Endothelial cell of umbilical vein (primary cell): Measurements from ENCODE around the gene PRKCZ. TPM values are rescaled to one million over a fixed set of nuclear protein-coding genes. Genes with fewer than 3 reads are reported as not detected.

ENCODE experiments used
- BruUV-seq: library from RNA; stranded (reverse); fragments of 400-500 nt; replicated peaks from 2 replicates; lab custom pipeline; 2021; lab: Mats Ljungman, UMichigan
- CTCF ChIA-PET: fragments of 300-600, 350-600 bp; sonication (Branson Sonifier 250); formaldehyde crosslinking; loops from one replicate; lab custom pipeline; 2021; ENCODE audit warnings: antibody characterized with exemption, inconsistent platforms; lab: Charles Lee
- POLR2A ChIA-PET: fragments of 300-600, 350-600 bp; sonication (Branson Sonifier 250); formaldehyde crosslinking; loops from one replicate; lab custom pipeline; 2021; ENCODE audit warnings: antibody characterized with exemption, inconsistent platforms; lab: Charles Lee
- DNase-seq: peaks from one replicate; pipeline ENCODE4 v3.0.0-alpha.2; 2011; ENCODE audit warnings: low read depth, low spot score
- FAIRE-seq: peaks from 2 replicates; lab custom pipeline; 2011; peaks lifted over from hg19 to GRCh38; lab: Jason Lieb, UNC
- H2AFZ ChIP-seq: 2 replicates; pipeline ENCODE4 v1.6.0; 2012; ENCODE audit warnings: low read depth, low read length, control low read depth, inconsistent platforms
- H3K27ac ChIP-seq: 2 replicates; pipeline ENCODE4 v1.5.1; 2011; ENCODE audit warnings: low read depth, mild to moderate bottlenecking, control low read depth, low read length, moderate library complexity; ENCODE audit not compliant: insufficient read depth
- H3K27me3 ChIP-seq, 2 experiments: 2 replicates each; pipeline versions ENCODE4 v1.6.0 to v1.6.1; 2011; ENCODE audit warnings: low read length in 2 of 2, mixed read lengths in 1 of 2; ENCODE audit not compliant: control insufficient read depth in 2 of 2, insufficient read depth in 2 of 2
- H3K36me3 ChIP-seq, 2 experiments: 2 replicates in 1 of 2; 3 replicates in 1 of 2; pipeline ENCODE4 v1.5.1; 2011; ENCODE audit warnings: low read length in 2 of 2, mild to moderate bottlenecking in 1 of 2, moderate library complexity in 1 of 2; ENCODE audit not compliant: control insufficient read depth in 2 of 2, insufficient read depth in 2 of 2; ENCODE audit errors: extremely low read depth in 1 of 2
- H3K4me1 ChIP-seq: 3 replicates; pipeline ENCODE4 v1.5.1; 2011; ENCODE audit warnings: mild to moderate bottlenecking, low read length; ENCODE audit not compliant: control insufficient read depth, insufficient read depth; ENCODE audit errors: extremely low read depth
- H3K4me2 ChIP-seq: 2 replicates; pipeline ENCODE4 v1.6.1; 2011; ENCODE audit warnings: low read length, control low read depth, mixed read lengths; ENCODE audit not compliant: insufficient read depth
- H3K4me3 ChIP-seq, 3 experiments: fragments of 200-600 bp in 1 of 3; sonication (generic), shearing (Covaris generic) in 1 of 3; replicated peaks in 1 of 3; 2 replicates each; pipeline ENCODE4 v1.5.1; 2011 to 2016; ENCODE audit warnings: control low read depth in 3 of 3, low read length in 3 of 3, mild to moderate bottlenecking in 2 of 3, inconsistent platforms in 1 of 3, low read depth in 1 of 3, moderate library complexity in 1 of 3; ENCODE audit not compliant: insufficient read depth in 1 of 3
- H3K79me2 ChIP-seq: 2 replicates; pipeline ENCODE4 v1.6.0; 2012; ENCODE audit warnings: low read length, inconsistent platforms; ENCODE audit not compliant: control insufficient read depth, insufficient read depth
- H3K9ac ChIP-seq: replicated peaks from 2 replicates; pipeline ENCODE3; 2011; ENCODE audit warnings: low read length, control low read depth; ENCODE audit not compliant: insufficient read depth; ENCODE audit errors: extremely low read depth
- H3K9me1 ChIP-seq: replicated peaks from 3 replicates; pipeline ENCODE4 v1.6.0; 2011; ENCODE audit warnings: mild to moderate bottlenecking, low read length; ENCODE audit not compliant: control insufficient read depth, insufficient read depth; ENCODE audit errors: extremely low read depth
- H3K9me3 ChIP-seq: replicated peaks from 2 replicates; pipeline ENCODE4 v1.5.1; 2012; ENCODE audit warnings: low read length, inconsistent platforms; ENCODE audit not compliant: control insufficient read depth, insufficient read depth
- H4K20me1 ChIP-seq: replicated peaks from 2 replicates; pipeline ENCODE3; 2011; ENCODE audit warnings: mild to moderate bottlenecking, low read length; ENCODE audit not compliant: control insufficient read depth, insufficient read depth; ENCODE audit errors: extremely low read depth
- EZH2 ChIP-seq: IDR thresholded peaks from 2 replicates; pipeline ENCODE4 v1.6.1; 2012; ENCODE audit warnings: borderline replicate concordance, low read depth, mild to moderate bottlenecking, moderate library complexity, low read length, inconsistent platforms; ENCODE audit not compliant: severe bottlenecking
- FOS ChIP-seq: IDR thresholded peaks from 2 replicates; pipeline ENCODE4 v1.6.1; 2011; ENCODE audit warnings: mild to moderate bottlenecking, low read length, moderate library complexity, borderline replicate concordance; ENCODE audit not compliant: insufficient read depth
- GATA2 ChIP-seq: IDR thresholded peaks from 2 replicates; pipeline ENCODE4 v1.7.0; 2011; ENCODE audit warnings: low read depth, mild to moderate bottlenecking, moderate library complexity, mixed read lengths, low read length; ENCODE audit not compliant: insufficient read length, insufficient read depth
- MYC ChIP-seq: IDR thresholded peaks from one replicate; pipeline ENCODE4 v1.6.1; 2011; ENCODE audit warnings: mild to moderate bottlenecking, low read depth, low read length
- POLR2A ChIP-seq: IDR thresholded peaks from 2 replicates; pipeline ENCODE4 v1.6.1; 2012; ENCODE audit warnings: low read depth, mild to moderate bottlenecking, control low read depth, low read length
- dilution Hi-C: fragments of 300-500 bp; cut with MboI; formaldehyde crosslinking; loops from one replicate; pipeline ENCODE4 v1.15.0; 2019; ENCODE audit warnings: low sequenced_read_pairs; ENCODE audit not compliant: extremely low pct_ligation_motif_present
- intact Hi-C: fragments of 100-400 bp; cut with micrococcal nuclease; formaldehyde crosslinking; loops from one replicate; pipeline ENCODE4 v1.10.0; 2022
- polyA plus RNA-seq, 4 experiments: library from polyadenylated mRNA; depleted of rRNA in 3 of 4; stranded (reverse) in 3 of 4; unstranded in 1 of 4; fragments of >200 nt; gene quantifications; 2 replicates each; pipeline versions ENCODE4 v1.2.1 to v1.2.3, GENCODE V29; 2011 to 2012; ENCODE audit warnings: missing spikeins in 1 of 4
- total RNA-seq: library from RNA; stranded (reverse); gene quantifications from 2 replicates; pipeline ENCODE4 v1.2.3, GENCODE V29; 2021
- TF ChIP-seq, protein P1 (sequence below), 2 donors: IDR thresholded peaks; 1 replicate in 1 of 2; 2 replicates in 1 of 2; pipeline ENCODE4 v1.5.1; 2011; ENCODE audit warnings: low read length in 2 of 2, mild to moderate bottlenecking in 2 of 2, moderate library complexity in 2 of 2, control low read depth in 1 of 2, inconsistent platforms in 1 of 2, low read depth in 1 of 2; ENCODE audit not compliant: insufficient read depth in 1 of 2; ENCODE audit errors: extremely low read depth in 1 of 2
- TF ChIP-seq, protein P2 (sequence below): IDR thresholded peaks from 2 replicates; pipeline ENCODE4 v1.6.1; 2011; ENCODE audit not compliant: insufficient read depth, insufficient read length

The PRKCZ gene
- total and polyA plus RNA-seq, 2 donors (not counting 3 experiments of a cell fraction or from before 2014, with no cell fraction given) = 0.22 to 1.7 TPM

DNA sequence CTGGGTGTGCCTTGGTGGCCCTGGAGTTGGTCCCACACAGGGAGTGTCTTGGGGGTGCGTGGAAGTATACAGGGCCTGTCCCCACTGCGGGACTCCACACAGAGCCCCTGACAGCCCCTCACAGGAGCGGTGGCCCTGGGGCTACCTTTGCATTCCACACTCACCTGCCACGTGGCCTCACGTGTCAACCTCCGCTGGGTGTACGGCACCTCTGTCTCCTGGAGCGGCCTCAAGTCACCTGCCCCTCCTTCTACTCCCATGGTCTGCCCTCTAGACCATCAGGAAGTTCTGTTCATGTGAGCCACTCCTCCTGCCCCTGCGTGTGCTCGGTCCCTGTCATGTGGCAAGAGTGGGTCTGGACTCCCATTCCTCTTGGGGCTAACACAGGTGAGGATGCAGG is 85.7 kb downstream of the PRKCZ start:
- Histone ChIP-seq H3K4me1 (peaks cover 4% of the 10 kb centered on the region), H3K27me3 (no peaks in the 10 kb centered on the region), H3K4me2 (no peak overlapping the region), H3K9me1 (no peaks in the 10 kb centered on the region), H3K9me3 (no peaks in the 10 kb centered on the region), H3K79me2 (no peaks in the 10 kb centered on the region), H3K4me3 (no peak overlapping the region), H2AFZ (no peak overlapping the region), H3K9ac (no peak overlapping the region), H3K27ac (no peak overlapping the region), H3K36me3 (no peaks in the 10 kb centered on the region), H4K20me1 (no peaks in the 10 kb centered on the region)
- TF ChIP-seq POLR2A (no peak), MYC (no peak), FOS (no peak), EZH2 (no peak), GATA2 (no peak)
- TF ChIP-seq, protein P1, sequence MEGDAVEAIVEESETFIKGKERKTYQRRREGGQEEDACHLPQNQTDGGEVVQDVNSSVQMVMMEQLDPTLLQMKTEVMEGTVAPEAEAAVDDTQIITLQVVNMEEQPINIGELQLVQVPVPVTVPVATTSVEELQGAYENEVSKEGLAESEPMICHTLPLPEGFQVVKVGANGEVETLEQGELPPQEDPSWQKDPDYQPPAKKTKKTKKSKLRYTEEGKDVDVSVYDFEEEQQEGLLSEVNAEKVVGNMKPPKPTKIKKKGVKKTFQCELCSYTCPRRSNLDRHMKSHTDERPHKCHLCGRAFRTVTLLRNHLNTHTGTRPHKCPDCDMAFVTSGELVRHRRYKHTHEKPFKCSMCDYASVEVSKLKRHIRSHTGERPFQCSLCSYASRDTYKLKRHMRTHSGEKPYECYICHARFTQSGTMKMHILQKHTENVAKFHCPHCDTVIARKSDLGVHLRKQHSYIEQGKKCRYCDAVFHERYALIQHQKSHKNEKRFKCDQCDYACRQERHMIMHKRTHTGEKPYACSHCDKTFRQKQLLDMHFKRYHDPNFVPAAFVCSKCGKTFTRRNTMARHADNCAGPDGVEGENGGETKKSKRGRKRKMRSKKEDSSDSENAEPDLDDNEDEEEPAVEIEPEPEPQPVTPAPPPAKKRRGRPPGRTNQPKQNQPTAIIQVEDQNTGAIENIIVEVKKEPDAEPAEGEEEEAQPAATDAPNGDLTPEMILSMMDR (IDR thresholded peaks at IDR 0.05; ENCODE audit: extremely low read depth in 1 of 2, insufficient read depth in 1 of 2, low read depth in 1 of 2, low read length in 2 of 2) = no peak
- TF ChIP-seq, protein P2, sequence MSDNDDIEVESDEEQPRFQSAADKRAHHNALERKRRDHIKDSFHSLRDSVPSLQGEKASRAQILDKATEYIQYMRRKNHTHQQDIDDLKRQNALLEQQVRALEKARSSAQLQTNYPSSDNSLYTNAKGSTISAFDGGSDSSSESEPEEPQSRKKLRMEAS = no peak
- intact Hi-C loops (loop anchor here (10.0 kb wide), 1 partner anchor 221 kb away; the partner anchor contains the start of genes CALML6 and TMEM52), dilution Hi-C loops (no loop called here)
- CTCF ChIA-PET = interaction anchor here (2.0 kb wide), 1 partner anchor 39 kb away, joined by 7 read pairs; no protein-coding TSS in a partner anchor
- FAIRE-seq (no peak), DNase-seq (no peak)
- POLR2A ChIA-PET = no interaction called here
- BruUV-seq = no TSS peak
